ENCODE data around the gene HECA.
"Not testable (repeated sequence)": the region's sequence is repeated elsewhere in the genome, so short reads cannot be mapped to it uniquely, and the experiment has no call there.

The HECA gene

GRCh38 chr6:139205843-139206242 lies 71.0 kb downstream of the HECA start:
- no peak for DNase-seq (ENCODE audit: low read depth)

GRCh38 chr6:139210766-139211165 lies 75.9 kb downstream of the HECA start:
- DNase-seq (ENCODE audit: low read depth) = not testable (repeated sequence)

- DNase-seq (ENCODE audit: low read depth) = not testable (repeated sequence)
Observed at GRCh38 chr6:139212460-139212859, 77.6 kb downstream of the HECA start.

- DNase-seq (ENCODE audit: low read depth) = peak; percentile 70
Observed at GRCh38 chr6:139219271-139219729, 84.4 kb downstream of the HECA start.

GRCh38 chr6:139219746-139220145 lies 84.9 kb downstream of the HECA start:
- DNase-seq (ENCODE audit: low read depth) = no peak

- DNase-seq (ENCODE audit: low read depth) = not testable (repeated sequence)
Observed at GRCh38 chr6:139228387-139228786, 93.5 kb downstream of the HECA start.

Data from CMK (cell line).